Measurements from ENCODE around the gene TOX3.

DNA sequence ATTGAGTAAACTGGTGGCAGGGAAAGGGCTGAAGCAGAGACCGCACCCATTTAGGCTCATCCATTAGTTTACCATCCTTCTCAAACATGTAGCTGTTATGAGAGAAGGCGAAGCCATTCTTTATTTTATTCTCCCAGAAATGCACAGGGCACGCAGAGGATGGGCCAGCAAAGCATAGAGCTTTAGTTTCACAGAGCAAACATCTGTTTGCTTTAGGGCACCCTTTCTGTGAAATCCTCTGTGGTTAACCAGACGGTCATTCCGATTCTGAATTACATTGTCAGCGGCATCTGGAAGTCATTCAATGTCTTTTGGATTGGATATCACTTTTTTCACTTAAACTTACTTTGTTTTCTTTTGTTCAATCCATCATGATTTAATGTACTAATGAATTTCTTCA, 96.0 kb downstream of the TOX3 start:
- TF ChIP-seq, protein P1, sequence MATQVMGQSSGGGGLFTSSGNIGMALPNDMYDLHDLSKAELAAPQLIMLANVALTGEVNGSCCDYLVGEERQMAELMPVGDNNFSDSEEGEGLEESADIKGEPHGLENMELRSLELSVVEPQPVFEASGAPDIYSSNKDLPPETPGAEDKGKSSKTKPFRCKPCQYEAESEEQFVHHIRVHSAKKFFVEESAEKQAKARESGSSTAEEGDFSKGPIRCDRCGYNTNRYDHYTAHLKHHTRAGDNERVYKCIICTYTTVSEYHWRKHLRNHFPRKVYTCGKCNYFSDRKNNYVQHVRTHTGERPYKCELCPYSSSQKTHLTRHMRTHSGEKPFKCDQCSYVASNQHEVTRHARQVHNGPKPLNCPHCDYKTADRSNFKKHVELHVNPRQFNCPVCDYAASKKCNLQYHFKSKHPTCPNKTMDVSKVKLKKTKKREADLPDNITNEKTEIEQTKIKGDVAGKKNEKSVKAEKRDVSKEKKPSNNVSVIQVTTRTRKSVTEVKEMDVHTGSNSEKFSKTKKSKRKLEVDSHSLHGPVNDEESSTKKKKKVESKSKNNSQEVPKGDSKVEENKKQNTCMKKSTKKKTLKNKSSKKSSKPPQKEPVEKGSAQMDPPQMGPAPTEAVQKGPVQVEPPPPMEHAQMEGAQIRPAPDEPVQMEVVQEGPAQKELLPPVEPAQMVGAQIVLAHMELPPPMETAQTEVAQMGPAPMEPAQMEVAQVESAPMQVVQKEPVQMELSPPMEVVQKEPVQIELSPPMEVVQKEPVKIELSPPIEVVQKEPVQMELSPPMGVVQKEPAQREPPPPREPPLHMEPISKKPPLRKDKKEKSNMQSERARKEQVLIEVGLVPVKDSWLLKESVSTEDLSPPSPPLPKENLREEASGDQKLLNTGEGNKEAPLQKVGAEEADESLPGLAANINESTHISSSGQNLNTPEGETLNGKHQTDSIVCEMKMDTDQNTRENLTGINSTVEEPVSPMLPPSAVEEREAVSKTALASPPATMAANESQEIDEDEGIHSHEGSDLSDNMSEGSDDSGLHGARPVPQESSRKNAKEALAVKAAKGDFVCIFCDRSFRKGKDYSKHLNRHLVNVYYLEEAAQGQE (tag by site-specific recombination; IDR thresholded peaks at IDR 0.05) = no peak
- TF ChIP-seq, protein P2, sequence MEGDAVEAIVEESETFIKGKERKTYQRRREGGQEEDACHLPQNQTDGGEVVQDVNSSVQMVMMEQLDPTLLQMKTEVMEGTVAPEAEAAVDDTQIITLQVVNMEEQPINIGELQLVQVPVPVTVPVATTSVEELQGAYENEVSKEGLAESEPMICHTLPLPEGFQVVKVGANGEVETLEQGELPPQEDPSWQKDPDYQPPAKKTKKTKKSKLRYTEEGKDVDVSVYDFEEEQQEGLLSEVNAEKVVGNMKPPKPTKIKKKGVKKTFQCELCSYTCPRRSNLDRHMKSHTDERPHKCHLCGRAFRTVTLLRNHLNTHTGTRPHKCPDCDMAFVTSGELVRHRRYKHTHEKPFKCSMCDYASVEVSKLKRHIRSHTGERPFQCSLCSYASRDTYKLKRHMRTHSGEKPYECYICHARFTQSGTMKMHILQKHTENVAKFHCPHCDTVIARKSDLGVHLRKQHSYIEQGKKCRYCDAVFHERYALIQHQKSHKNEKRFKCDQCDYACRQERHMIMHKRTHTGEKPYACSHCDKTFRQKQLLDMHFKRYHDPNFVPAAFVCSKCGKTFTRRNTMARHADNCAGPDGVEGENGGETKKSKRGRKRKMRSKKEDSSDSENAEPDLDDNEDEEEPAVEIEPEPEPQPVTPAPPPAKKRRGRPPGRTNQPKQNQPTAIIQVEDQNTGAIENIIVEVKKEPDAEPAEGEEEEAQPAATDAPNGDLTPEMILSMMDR (tag by site-specific recombination; IDR thresholded peaks at IDR 0.05) = no peak
- TF ChIP-seq ZNF792 (tag by site-specific recombination; IDR thresholded peaks at IDR 0.05) (no peak), ZNF37A (tag by site-specific recombination; IDR thresholded peaks at IDR 0.05) (no peak), ZBTB17 (tag by site-specific recombination; IDR thresholded peaks at IDR 0.05) (no peak), HOXA7 (CRISPR knock-in tag; IDR thresholded peaks at IDR 0.05; ENCODE audit: borderline replicate concordance) (no peak)

Measured in HEK293 (cell line).